Right hindlimb (tissue), 1 donor: ENCODE measurements around the gene SLC19A1.

Source experiments
- DNase-seq: peaks from one replicate; pipeline ENCODE4 v3.0.0-alpha.2; 2018

SLC19A1 gene

DNA sequence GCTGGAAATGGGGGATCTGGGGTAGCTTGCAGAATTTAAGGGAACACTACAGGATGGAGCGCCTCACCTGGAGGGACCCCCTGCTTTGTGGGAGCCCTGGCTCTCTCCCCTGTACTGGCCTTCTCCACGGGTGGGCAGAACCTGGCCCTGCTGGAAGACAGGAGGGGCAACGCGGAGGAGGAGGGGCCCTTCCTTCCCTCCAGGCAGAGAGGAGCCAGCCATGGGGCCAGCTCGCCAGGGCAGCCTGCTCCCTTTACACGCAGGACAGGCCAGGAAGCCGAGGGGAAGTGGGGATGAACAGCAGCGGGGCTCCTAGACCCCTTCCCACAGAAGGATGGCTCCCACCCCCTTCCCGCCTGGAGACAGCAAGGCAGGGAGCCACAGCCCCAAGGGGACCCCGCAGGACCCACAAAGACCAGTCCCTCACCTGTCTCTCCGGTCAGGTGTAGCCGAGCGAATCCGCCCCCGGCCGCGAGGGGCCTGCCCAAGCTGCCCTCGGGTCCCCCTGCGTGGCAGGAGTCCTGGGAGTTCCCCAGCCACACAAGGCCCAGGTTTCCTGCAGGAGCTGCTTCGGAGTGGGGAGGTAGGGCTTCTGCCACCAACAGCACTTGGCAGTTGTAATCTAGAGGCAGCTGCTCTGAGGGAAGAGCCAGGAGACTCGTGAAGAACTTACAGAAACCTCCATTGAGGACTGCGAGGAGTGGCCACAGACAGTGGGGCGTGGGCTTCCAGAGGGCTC, 1.6 kb upstream of the SLC19A1 start:
- DNase-seq = no peak

DNA sequence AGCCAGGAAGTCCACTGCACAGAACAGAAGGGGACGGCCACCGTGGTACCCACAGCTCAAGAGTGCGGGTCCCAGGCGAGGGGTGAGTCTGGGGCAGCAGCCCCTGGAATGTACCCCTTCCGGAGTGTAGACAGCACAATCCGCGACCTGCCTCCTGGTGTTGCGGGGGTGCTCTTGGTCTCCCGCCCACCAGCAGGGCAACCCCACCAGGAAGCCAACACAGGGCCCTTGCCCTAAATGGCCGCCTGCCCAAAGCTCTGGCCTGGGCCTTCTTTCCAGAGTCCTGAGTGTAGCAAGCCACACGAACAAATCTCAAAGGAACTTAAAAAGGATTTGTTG, 1.1 kb upstream of the SLC19A1 start:
- DNase-seq = no peak

GRCh38 chr21:45542667-45543370, 579 bp upstream of the SLC19A1 start:
- no peak for DNase-seq

- peak; percentile 79 for DNase-seq
Observed at GRCh38 chr21:45541221-45542039, 810 bp downstream of the SLC19A1 start.

DNA sequence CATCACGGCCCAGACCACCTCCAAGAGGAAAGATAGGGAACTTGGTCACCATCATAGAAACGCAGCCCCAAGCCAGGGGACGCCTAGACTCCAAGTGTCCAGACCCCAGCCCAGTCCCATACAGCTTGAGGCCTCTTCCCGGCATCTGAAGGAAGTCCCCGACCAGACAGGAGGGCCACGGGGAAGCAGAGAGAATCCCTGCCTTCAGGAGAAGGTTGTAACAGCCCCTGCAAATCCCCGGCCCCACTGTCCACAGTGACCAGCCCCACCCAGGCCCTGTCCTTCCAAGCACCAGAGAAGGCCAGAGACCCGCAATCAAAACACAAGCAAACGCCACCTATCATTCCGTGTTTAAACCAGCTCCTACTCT, 1.7 kb downstream of the SLC19A1 start:
- no peak for DNase-seq

DNA sequence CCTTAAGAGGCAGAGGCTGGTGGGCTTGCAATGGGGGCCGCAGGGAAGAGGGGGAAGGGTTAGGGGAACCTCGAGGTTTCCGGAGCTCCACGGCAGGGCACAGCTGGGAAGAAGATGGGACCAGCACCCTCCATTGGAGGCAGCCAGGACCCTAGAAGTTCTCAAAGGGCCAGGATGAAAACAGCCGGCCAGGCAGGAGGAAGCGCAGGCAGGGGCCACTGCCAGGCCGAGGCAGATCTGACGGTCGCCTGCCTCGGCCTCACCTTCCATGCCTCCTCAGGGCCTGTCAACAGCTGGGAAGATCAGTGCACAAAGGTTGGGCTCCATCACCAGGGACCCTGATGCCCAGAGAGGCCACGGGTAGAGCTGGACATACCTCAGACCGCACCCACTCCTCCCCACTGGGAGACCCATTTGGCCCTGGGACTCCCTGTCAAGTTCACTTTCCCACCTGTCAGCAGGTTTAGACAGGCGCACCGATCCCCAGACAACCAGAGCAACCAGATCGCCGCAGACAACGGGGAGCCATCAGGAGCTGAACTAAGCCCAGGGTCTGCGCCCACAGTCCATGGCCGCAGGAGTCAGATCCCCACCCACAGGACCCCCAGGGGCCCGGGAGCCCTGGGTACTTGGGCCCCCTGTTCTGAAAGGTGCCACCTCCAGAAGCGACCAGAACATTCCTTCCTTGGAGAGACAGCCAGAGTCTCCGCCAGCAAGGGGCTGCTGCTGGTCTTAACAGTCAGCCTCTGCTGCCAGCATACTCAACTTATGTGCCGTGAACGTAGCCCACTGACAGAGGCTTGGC, 2.2 kb downstream of the SLC19A1 start:
- peak; percentile 13 for DNase-seq

GRCh38 chr21:45539046-45539795, 3.0 kb downstream of the SLC19A1 start:
- DNase-seq = peak; percentile 11

- peak; percentile 16 for DNase-seq
Observed at GRCh38 chr21:45538381-45539045, 3.7 kb downstream of the SLC19A1 start.

DNA sequence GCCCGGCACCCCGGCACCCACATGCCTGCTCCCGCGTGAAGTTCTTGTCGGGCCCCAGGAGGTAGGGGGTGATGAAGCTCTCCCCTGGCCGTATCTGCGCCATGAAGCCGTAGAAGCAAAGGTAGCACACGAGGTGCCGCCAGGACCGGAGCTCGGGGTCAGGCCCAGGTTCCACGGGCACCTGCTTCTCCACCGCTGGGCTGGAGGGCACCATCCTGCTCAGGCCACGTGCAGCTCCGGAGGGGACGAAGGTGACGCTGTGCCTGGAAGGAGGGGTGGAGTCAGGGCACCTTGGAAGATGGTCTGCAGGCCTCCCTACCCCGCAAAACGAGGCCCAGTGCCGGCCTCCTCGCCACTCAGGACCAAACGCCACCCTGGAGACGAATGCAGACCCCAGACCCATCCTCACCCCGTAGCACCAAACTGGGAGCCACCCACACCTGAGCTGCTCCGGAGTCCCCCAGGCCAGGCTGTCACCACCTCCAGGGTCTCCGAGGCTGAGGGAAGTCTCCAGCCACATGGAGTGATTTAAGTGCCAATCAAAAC, 4.4 kb downstream of the SLC19A1 start:
- DNase-seq = no peak

GRCh38 chr21:45537111-45537745, 5.0 kb downstream of the SLC19A1 start:
- peak; percentile 15 for DNase-seq

DNA sequence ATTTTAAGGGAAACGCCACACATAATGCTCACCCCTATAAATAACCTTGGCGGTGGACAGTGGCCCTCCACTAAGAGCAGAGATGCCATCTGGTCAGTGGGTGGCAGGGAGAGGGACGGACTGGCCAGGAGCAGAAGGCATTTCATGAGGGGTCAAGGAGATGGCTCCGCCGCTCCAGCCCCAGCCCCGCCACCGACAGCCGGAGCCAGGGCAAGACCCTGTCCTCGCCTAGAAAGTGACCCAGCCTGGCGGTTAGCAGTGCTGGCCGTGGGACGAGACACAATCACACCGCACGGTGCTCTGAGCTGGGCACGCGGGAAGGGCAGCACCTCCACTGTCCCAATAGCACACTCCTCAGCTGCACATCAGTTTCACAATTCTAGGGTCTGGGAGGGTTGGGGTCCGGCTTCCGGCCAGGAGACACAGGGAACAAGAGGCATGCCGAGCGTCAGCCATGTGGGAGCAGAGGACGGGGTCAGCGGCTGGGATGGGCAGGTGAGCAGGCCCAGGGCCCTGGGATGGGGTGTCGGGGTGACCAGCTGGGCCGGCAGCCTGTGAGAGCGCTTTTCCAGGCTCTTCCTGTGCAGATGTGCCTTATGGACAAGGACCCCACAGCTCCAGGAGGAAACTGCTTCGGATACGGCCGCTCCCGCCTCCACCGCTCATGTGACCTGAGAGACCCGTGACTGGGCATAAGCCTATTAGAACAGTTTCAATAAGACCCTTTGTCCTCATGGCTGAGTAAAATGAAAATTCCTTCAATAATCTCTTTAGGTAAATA, 5.7 kb downstream of the SLC19A1 start:
- DNase-seq = peak; percentile 21

- DNase-seq = peak; percentile 18
Observed at GRCh38 chr21:45535341-45536081, 6.7 kb downstream of the SLC19A1 start.

DNA sequence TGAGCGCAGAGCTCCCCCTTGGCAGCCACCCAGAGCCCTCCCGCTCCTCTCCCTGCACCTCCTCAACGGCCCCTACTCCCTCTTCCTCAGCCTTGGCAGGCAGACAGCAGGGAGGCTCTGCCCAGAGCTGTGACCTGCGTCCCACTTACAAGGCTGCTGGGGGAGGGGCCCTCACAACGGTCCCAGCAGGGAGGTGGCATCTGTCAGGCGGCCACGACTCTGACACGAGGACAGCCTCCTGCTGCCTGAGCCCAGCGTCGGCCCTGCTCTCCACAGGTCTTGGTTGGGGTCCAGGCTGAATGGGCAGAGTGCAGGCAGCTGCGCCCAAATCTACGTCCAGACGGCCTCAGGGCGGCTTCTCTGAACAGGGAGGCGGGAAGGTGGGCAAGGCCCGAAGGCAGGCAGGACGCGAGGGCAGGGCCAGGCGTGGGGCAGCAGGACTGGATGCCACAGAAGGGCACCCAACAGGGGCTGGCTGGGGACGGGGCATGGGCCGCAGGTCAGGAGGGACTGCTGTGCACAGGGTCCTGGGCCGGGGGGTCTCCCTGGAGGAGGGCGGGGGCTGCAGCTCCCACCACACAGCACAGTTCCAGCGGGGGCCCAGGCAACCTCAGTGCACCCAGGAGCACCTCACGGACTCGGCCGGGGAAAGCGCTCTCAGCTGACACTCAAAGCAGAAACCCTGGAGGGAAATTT, 7.5 kb downstream of the SLC19A1 start:
- peak; percentile 75 for DNase-seq

DNA sequence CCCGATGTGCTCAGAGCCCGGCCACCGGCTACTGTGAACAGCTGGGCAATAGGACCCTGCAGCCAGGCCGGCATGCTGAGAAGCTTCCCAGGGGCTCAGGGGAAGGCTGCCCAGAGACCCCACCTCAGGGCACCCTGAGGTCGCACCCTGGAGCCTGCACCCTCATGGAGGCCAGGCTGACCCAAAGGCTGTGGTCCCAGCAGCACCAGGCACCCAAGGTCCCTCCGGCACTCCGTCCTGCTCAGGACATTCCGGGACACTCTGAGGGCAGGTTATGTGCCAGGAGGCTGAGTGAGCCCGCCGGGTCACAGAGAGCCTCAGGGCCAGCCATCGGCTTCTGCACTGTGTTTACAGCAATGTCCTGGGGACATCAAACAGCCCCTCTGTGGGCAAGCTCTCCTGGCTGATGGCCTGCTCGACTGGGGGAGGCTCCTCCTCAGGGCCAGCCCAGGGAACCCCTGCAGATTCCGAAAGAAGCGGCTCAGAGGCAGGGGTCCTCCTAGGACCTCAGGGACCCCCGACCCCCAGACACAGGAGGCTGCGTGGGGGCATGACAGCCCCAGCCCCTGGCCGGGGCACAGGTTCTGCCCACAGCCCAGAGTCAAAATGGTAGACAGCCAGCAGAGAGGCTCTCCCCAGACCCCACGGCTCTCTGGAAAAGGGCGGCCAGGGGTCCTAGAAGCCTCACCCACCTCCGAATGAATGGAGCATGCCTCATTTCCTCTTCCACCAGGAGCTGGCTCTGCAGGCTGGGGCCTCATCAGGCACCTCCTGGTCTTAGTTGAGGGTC, 8.2 kb downstream of the SLC19A1 start:
- peak; percentile 9 for DNase-seq

GRCh38 chr21:45533361-45533845, 8.8 kb downstream of the SLC19A1 start:
- DNase-seq = peak; percentile 20

DNA sequence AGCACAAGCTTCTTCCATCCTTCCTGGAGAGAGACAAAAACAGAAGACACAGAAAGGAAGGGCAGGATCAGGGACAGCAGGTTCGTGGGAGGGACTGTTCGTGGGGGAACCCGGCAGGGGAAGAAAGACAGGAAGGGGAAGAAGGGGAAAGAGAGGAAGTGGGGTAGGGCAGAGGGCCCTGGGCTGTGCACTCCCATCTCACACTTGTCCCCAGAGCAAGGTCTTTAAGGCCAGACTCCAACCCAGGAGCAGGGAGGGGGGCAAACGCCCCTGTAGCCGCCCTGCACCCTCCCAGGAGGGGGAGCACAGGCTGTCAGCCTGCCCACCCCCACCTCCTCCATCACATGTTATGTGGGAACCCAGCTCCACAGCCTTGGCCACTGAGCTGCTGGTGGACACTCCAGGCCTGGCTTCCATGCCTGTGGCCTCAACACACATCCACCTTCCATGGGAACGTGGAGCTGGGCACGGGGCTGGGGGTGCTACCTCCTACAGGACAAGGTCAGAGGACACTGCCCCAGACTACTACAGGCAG, 9.3 kb downstream of the SLC19A1 start:
- no peak for DNase-seq
